ENCODE measurements around the gene TMED8. TPM values are rescaled to one million over a fixed set of nuclear protein-coding genes. Genes with fewer than 3 reads are reported as not detected.

Gene TMED8
- total and polyA plus RNA-seq, 2 of the 13 experiments (the other 11 are each of a cell fraction or from before 2014, with no cell fraction given), result 6.0 to 11.7 TPM

GRCh38 chr14:77303417-77304156 lies 73.3 kb downstream of the TMED8 start (continued):
- TF ChIP-seq NCOR1 (IDR thresholded peaks at IDR 0.05; ENCODE audit: borderline replicate concordance, low read length) (no peak), HMGXB3 (CRISPR knock-in tag; IDR thresholded peaks at IDR 0.05; ENCODE audit: borderline replicate concordance) (no peak), ZNF256 (CRISPR knock-in tag; conservative IDR thresholded peaks at IDR 0.05) (no peak), ISL2 (CRISPR knock-in tag; IDR thresholded peaks at IDR 0.05) (no peak), FOXP4 (CRISPR knock-in tag; IDR thresholded peaks at IDR 0.05) (peak; percentile 55), MAX (IDR thresholded peaks at IDR 0.05) (no peak), ZNF605 (CRISPR knock-in tag; IDR thresholded peaks at IDR 0.05) (no peak), ZNF839 (CRISPR knock-in tag; IDR thresholded peaks at IDR 0.05; ENCODE audit: borderline replicate concordance) (no peak), ZNF512 (CRISPR knock-in tag; IDR thresholded peaks at IDR 0.05) (no peak), SKIL (CRISPR knock-in tag; IDR thresholded peaks at IDR 0.05; ENCODE audit: borderline replicate concordance) (0 out of 2 replicates have a peak, but pooled peaks have one; percentile 49), FOXM1 (CRISPR knock-in tag; IDR thresholded peaks at IDR 0.05) (no peak), NFKBIZ (CRISPR knock-in tag; IDR thresholded peaks at IDR 0.05) (no peak), SPEN (CRISPR knock-in tag; IDR thresholded peaks at IDR 0.05; ENCODE audit: low read depth) (no peak), IKZF5 (CRISPR knock-in tag; IDR thresholded peaks at IDR 0.05) (no peak), TBL1XR1 (IDR thresholded peaks at IDR 0.05; ENCODE audit: borderline replicate concordance, low read length, partially characterized antibody) (no peak), ZNF83 (CRISPR knock-in tag; IDR thresholded peaks at IDR 0.05; ENCODE audit: borderline replicate concordance) (no peak), ARNTL (CRISPR knock-in tag; IDR thresholded peaks at IDR 0.05) (no peak)
